Testis (tissue), 2 donors: ENCODE data around the gene CDC42EP4.

Experiments used
- CTCF ChIP-seq, 3 experiments: fragments of 450-650 bp in 2 of 3; fragments of 200-600 bp in 1 of 3; sonication (generic) in 1 of 3; IDR thresholded peaks; one replicate each; pipeline ENCODE4 v1.5.1; 2016 to 2019; ENCODE audit warnings: antibody characterized with exemption in 3 of 3, mild to moderate bottlenecking in 2 of 3, moderate library complexity in 1 of 3
- POLR2A ChIP-seq: fragments of 450-650 bp; IDR thresholded peaks from one replicate; pipeline ENCODE4 v1.6.1; 2017; ENCODE audit warnings: antibody characterized with exemption, mild to moderate bottlenecking, moderate library complexity

- TF ChIP-seq CTCF (IDR thresholded peaks at IDR 0.05) (no peak), POLR2A (no peak)
Observed at GRCh38 chr17:73317513-73318426, 6.0 kb upstream of the CDC42EP4 start.
